Activated T-helper 2 cell treated with anti-CD3 and anti-CD28 coated beads, Interferon-gamma antibody, Interleukin-2, Interleukin-4, amounts not matched to agents 10 μg/mL and 5 μg/mL and 100 μg/mL, durations not matched to agents 14 hours and 24 hours and 36 hours (primary cell): ENCODE measurements around the gene GATA3. TPM values are rescaled to one million over a fixed set of nuclear protein-coding genes. Genes with fewer than 3 reads are reported as not detected.

ENCODE experiments used
- total RNA-seq: library from RNA; stranded (reverse); gene quantifications from 2 replicates; pipeline ENCODE4 v1.2.3, GENCODE V29; 2022

Gene GATA3
- total RNA-seq, 1 donor from 2014 or later = 293 TPM

Other genes with a start within 250 kb of the GATA3 start
- 17.4 and 17.9 TPM in 2 replicates for gene TAF3, start 236.2 kb upstream of the GATA3 start, total RNA-seq